Mesenchymal stem cell (in vitro differentiated cells and primary cell): ENCODE results near the gene FGFRL1.

ENCODE experiments used
- DNase-seq: peaks from one replicate; pipeline ENCODE4 v3.0.0-alpha.2; 2013
- H2AFZ ChIP-seq: one replicate; pipeline ENCODE4 v1.6.1; 2013; ENCODE audit warnings: low read depth, mild to moderate bottlenecking, control low read depth, inconsistent platforms, low read length, moderate library complexity
- H2AK5ac ChIP-seq: 2 replicates; pipeline ENCODE4 v1.6.1; 2013; ENCODE audit warnings: low read length, moderate library complexity, mild to moderate bottlenecking, inconsistent platforms; ENCODE audit not compliant: severe bottlenecking
- H2BK120ac ChIP-seq: one replicate; pipeline ENCODE4 v1.6.1; 2013; ENCODE audit warnings: low read depth, mild to moderate bottlenecking, inconsistent platforms, low read length, moderate library complexity
- H2BK12ac ChIP-seq, 2 experiments: one replicate each; pipeline ENCODE4 v1.6.1; 2013; ENCODE audit warnings: inconsistent platforms in 2 of 2, low read length in 2 of 2, mild to moderate bottlenecking in 2 of 2, moderate library complexity in 2 of 2, control low read depth in 1 of 2
- H2BK15ac ChIP-seq: one replicate; pipeline ENCODE4 v1.6.1; 2013; ENCODE audit warnings: mild to moderate bottlenecking, low read depth, inconsistent platforms; ENCODE audit not compliant: poor library complexity, severe bottlenecking
- H2BK5ac ChIP-seq: 2 replicates; pipeline ENCODE4 v1.6.1; 2013; ENCODE audit warnings: low read depth, mild to moderate bottlenecking, low read length, control low read depth, inconsistent platforms; ENCODE audit not compliant: poor library complexity, severe bottlenecking
- H3K14ac ChIP-seq, 2 experiments: one replicate each; pipeline ENCODE4 v1.6.1; 2013; ENCODE audit warnings: inconsistent platforms in 2 of 2, low read length in 2 of 2, control low read depth in 1 of 2, mild to moderate bottlenecking in 1 of 2, moderate library complexity in 1 of 2
- H3K18ac ChIP-seq, 2 experiments: one replicate each; pipeline ENCODE4 v1.6.1; 2013; ENCODE audit warnings: inconsistent platforms in 2 of 2, low read length in 2 of 2, control low read depth in 1 of 2, low read depth in 1 of 2, mild to moderate bottlenecking in 1 of 2
- H3K23ac ChIP-seq, 2 experiments: one replicate each; pipeline ENCODE4 v1.6.1; 2013; ENCODE audit warnings: inconsistent platforms in 2 of 2, low read length in 2 of 2, mild to moderate bottlenecking in 2 of 2, moderate library complexity in 2 of 2, control low read depth in 1 of 2
- H3K27ac ChIP-seq: 2 replicates; pipeline ENCODE4 v1.5.1; 2013; ENCODE audit warnings: mild to moderate bottlenecking, moderate library complexity, low read length, control low read depth, inconsistent platforms; ENCODE audit not compliant: poor library complexity, severe bottlenecking
- H3K27me3 ChIP-seq, 2 experiments: 2 replicates each; pipeline versions ENCODE4 v1.6.1 to v1.7.0; 2013; ENCODE audit warnings: low read length in 2 of 2, mild to moderate bottlenecking in 2 of 2, moderate library complexity in 2 of 2, control low read depth in 1 of 2, inconsistent platforms in 1 of 2; ENCODE audit not compliant: control insufficient read depth in 1 of 2, insufficient read depth in 1 of 2
- H3K36me3 ChIP-seq, 2 experiments: 2 replicates each; pipeline versions ENCODE4 v1.6.1 to v1.7.0; 2013; ENCODE audit warnings: low read length in 2 of 2, control low read depth in 1 of 2, inconsistent platforms in 1 of 2, low read depth in 1 of 2, mild to moderate bottlenecking in 1 of 2; ENCODE audit not compliant: insufficient read depth in 2 of 2, control insufficient read depth in 1 of 2
- H3K4ac ChIP-seq, 2 experiments: one replicate each; pipeline ENCODE4 v1.6.1; 2013; ENCODE audit warnings: inconsistent platforms in 2 of 2, low read length in 2 of 2, mild to moderate bottlenecking in 2 of 2, moderate library complexity in 2 of 2, control low read depth in 1 of 2, low read depth in 1 of 2
- H3K4me1 ChIP-seq: 2 replicates; pipeline ENCODE4 v1.6.1; 2013; ENCODE audit warnings: low read depth, low read length, control low read depth; ENCODE audit not compliant: control insufficient read depth, insufficient read depth
- H3K4me2 ChIP-seq: 2 replicates; pipeline ENCODE4 v1.6.1; 2013; ENCODE audit warnings: low read length, mild to moderate bottlenecking, inconsistent platforms; ENCODE audit not compliant: poor library complexity, severe bottlenecking
- H3K4me3 ChIP-seq, 2 experiments: 2 replicates each; pipeline versions ENCODE4 v1.5.1 to v1.7.0; 2013; ENCODE audit warnings: low read length in 2 of 2, mild to moderate bottlenecking in 2 of 2, control low read depth in 1 of 2, low read depth in 1 of 2; ENCODE audit not compliant: insufficient read depth in 1 of 2
- H3K79me1 ChIP-seq: replicated peaks from 2 replicates; pipeline ENCODE4 v1.6.1; 2013; ENCODE audit warnings: mild to moderate bottlenecking, control low read depth, low read length, inconsistent platforms; ENCODE audit not compliant: poor library complexity, severe bottlenecking
- H3K9ac ChIP-seq: 2 replicates; pipeline ENCODE4 v1.7.0; 2013; ENCODE audit warnings: mild to moderate bottlenecking, low read length, moderate library complexity
- H3K9me3 ChIP-seq: 2 replicates; pipeline ENCODE4 v1.7.0; 2013; ENCODE audit warnings: mild to moderate bottlenecking, low read length; ENCODE audit not compliant: control insufficient read depth
- H4K8ac ChIP-seq: one replicate; pipeline ENCODE4 v1.6.1; 2013; ENCODE audit warnings: inconsistent platforms, mild to moderate bottlenecking, low read length, moderate library complexity
- H4K91ac ChIP-seq: one replicate; pipeline ENCODE4 v1.6.1; 2013; ENCODE audit warnings: mild to moderate bottlenecking, low read length, inconsistent platforms
- WGBS: methylation state at CpG from one replicate; pipeline ENCODE4 v1.1.7; 2013; ENCODE audit warnings: mixed read lengths; 5-methylcytosine and 5-hydroxymethylcytosine counted together

Gene FGFRL1

DNA sequence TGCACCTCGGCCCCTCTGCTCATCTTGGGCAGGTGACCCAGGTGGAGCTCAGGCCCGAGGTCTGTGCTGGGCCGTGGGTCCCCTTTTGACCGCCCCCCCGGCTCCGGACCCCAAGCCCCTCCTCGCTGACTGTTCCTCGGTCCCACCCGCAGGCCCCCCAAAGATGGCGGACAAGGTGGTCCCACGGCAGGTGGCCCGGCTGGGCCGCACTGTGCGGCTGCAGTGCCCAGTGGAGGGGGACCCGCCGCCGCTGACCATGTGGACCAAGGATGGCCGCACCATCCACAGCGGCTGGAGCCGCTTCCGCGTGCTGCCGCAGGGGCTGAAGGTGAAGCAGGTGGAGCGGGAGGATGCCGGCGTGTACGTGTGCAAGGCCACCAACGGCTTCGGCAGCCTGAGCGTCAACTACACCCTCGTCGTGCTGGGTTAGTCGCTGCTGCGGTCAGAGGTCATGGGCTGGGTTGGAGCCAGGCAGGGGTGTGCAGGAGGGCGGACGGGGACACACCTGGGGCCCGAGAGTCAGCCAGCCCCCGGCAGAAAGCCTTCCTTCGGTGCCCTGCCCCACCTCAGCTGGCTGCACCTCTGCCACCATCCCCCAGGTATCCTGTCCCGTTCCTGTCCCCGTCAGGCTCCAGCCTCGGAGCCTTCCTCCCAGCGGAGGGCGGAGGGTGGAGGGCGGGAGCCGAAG is 10.8 kb downstream of the FGFRL1 start:
- Histone ChIP-seq H3K36me3 (peaks cover 20 to 64% of the 10 kb centered on the region in 2 experiments), H2BK5ac (no peak overlapping the region), H2AFZ (no peak overlapping the region), H3K9ac (no peak overlapping the region), H3K4ac (no peak overlapping the region), H3K23ac (no peak overlapping the region), H4K8ac (peak overlapping the region; percentile 45), H2BK12ac (no peak overlapping the region), H2AK5ac (no peak overlapping the region), H3K18ac (no peak overlapping the region), H3K4me3 (no peak overlapping the region), H3K27me3 (no peaks in the 10 kb centered on the region), H3K27ac (no peak overlapping the region), H2BK120ac (no peak overlapping the region), H2BK15ac (no peak overlapping the region), H3K79me1 (peaks cover 31% of the 10 kb centered on the region), H3K9me3 (no peaks in the 10 kb centered on the region), H4K91ac (no peak overlapping the region), H3K14ac (no peak overlapping the region), H3K4me1 (peaks cover 52% of the 10 kb centered on the region), H3K4me2 (no peak overlapping the region)
- DNase-seq, result no peak
- WGBS, result 96% methylated on average over 46 of the region's 46 CpGs

DNA sequence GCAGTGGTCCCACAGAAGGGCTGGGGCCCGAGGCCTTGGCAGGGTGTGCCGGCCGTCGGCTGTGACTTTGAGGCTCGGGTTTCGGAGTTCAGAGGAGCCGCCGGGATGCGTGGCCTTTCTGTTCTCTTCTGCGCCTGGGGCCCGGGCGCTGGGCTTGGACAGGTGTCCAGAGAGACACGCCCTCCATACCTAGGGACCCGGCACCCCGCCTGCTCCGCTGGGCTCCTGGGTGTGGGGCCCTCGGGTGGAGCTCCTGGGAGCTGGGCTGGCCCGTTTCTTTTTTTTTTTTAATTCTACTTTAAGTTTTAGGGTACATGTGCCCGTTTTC is 11.3 kb downstream of the FGFRL1 start:
- WGBS, result 94% methylated on average over 19 of the region's 19 CpGs
- H2AFZ ChIP-seq, result no peak overlapping the region

DNA sequence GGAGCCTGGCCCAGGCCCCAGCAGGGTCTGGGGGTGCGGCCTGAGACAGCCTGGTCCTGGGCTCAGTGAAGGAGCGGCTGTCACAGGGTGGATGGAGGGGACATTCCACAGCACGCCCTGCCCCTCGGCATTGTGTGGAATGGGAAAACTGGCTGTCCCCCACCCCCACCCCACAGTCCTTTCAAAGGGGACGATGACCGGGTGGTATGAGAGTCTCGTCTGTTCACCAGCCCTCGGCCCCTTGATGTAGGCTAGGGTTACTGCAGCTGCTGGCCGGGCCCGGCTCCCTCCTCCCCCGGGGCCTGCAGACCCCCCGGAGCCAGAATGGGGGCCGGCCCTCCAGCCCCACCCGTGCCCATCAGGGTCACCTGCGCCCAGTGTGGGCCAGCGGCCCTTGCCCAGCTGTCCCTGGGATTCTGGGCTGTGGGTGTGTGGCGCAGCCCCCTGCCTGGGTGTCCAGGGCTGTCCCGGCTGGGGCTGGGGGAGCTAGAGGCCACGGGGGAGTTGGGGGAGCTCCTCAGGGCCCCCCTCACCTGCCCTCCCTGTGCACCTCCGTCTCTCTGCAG is 11.7 kb downstream of the FGFRL1 start:
- Histone ChIP-seq H2AK5ac (no peak overlapping the region), H3K79me1 (peaks cover 30% of the 10 kb centered on the region), H3K4me1 (peaks cover 54% of the 10 kb centered on the region), H4K91ac (no peak overlapping the region), H3K27me3 (no peaks in the 10 kb centered on the region), H4K8ac (no peak overlapping the region), H2BK15ac (no peak overlapping the region), H3K18ac (no peak overlapping the region), H3K36me3 (peaks cover 20 to 58% of the 10 kb centered on the region in 2 experiments), H3K4me3 (no peak overlapping the region), H2BK5ac (no peak overlapping the region), H2BK120ac (no peak overlapping the region), H3K4me2 (no peak overlapping the region), H2AFZ (no peak overlapping the region), H3K14ac (no peak overlapping the region), H3K9me3 (no peaks in the 10 kb centered on the region), H3K9ac (no peak overlapping the region), H3K4ac (no peak overlapping the region), H2BK12ac (no peak overlapping the region), H3K27ac (no peak overlapping the region), H3K23ac (no peak overlapping the region)
- WGBS, result 95% methylated on average over 17 of the region's 20 CpGs
- DNase-seq, result no peak

More for the DNA sequence above, 11.3 kb downstream of the FGFRL1 start:
- no peak overlapping the region for H3K14ac ChIP-seq
- no peak overlapping the region for H4K91ac ChIP-seq
- H3K36me3 ChIP-seq, result peaks cover 20 to 59% of the 10 kb centered on the region in 2 experiments
- H3K23ac ChIP-seq, result no peak overlapping the region
- H2BK12ac ChIP-seq, result no peak overlapping the region
- H3K27me3 ChIP-seq, result no peaks in the 10 kb centered on the region
- H3K18ac ChIP-seq, result no peak overlapping the region
- no peak for DNase-seq
- no peak overlapping the region for H2BK120ac ChIP-seq
- H3K79me1 ChIP-seq, result peaks cover 30% of the 10 kb centered on the region
- H3K27ac ChIP-seq, result no peak overlapping the region
- peaks cover 54% of the 10 kb centered on the region for H3K4me1 ChIP-seq
- H2BK5ac ChIP-seq, result no peak overlapping the region
- no peak overlapping the region for H4K8ac ChIP-seq
- H3K9me3 ChIP-seq, result no peaks in the 10 kb centered on the region
- no peak overlapping the region for H3K4me3 ChIP-seq
- H3K9ac ChIP-seq, result no peak overlapping the region
- H2AK5ac ChIP-seq, result no peak overlapping the region
- no peak overlapping the region for H3K4me2 ChIP-seq
- H2BK15ac ChIP-seq, result no peak overlapping the region
- no peak overlapping the region for H3K4ac ChIP-seq

DNA sequence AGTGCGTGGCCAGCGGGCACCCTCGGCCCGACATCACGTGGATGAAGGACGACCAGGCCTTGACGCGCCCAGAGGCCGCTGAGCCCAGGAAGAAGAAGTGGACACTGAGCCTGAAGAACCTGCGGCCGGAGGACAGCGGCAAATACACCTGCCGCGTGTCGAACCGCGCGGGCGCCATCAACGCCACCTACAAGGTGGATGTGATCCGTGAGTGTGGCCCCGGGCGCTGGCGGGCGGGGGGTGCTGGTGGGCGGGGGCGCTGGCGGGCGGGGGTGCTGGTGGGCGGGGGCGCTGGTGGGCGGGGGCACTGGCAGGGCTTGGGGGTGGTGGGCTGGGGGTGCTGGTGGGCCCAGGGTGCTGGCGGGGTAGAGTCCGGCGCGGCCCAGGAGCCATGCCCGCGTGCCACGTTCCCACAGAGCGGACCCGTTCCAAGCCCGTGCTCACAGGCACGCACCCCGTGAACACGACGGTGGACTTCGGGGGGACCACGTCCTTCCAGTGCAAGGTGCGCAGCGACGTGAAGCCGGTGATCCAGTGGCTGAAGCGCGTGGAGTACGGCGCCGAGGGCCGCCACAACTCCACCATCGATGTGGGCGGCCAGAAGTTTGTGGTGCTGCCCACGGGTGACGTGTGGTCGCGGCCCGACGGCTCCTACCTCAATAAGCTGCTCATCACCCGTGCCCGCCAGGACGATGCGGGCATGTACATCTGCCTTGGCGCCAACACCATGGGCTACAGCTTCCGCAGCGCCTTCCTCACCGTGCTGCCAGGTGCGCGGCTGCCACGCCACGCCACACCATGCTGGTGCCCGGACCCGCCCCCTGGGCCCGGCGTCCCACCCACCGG is 12.7 kb downstream of the FGFRL1 start:
- Histone ChIP-seq H3K9me3 (no peaks in the 10 kb centered on the region), H2BK120ac (no peak overlapping the region), H2AK5ac (no peak overlapping the region), H2BK12ac (no peak overlapping the region), H3K4me2 (no peak overlapping the region), H3K23ac (no peak overlapping the region), H3K27me3 (peaks cover 0 to 9% of the 10 kb centered on the region in 2 experiments), H4K8ac (no peak overlapping the region), H3K36me3 (peaks cover 20 to 58% of the 10 kb centered on the region in 2 experiments), H2BK15ac (no peak overlapping the region), H3K14ac (no peak overlapping the region), H3K27ac (no peak overlapping the region), H3K18ac (no peak overlapping the region), H3K4me1 (peaks cover 47% of the 10 kb centered on the region), H3K4ac (no peak overlapping the region), H2BK5ac (no peak overlapping the region), H3K4me3 (no peak overlapping the region), H3K9ac (no peak overlapping the region), H4K91ac (no peak overlapping the region), H3K79me1 (peaks cover 23% of the 10 kb centered on the region), H2AFZ (no peak overlapping the region)
- 99% methylated on average over 61 of the region's 83 CpGs for WGBS
- no peak for DNase-seq
